T-helper 22 cell (primary cell): ENCODE measurements around the gene FOXF1.

Source experiments
- DNase-seq: peaks from one replicate; pipeline ENCODE4 v3.0.0-alpha.2; 2020; ENCODE audit warnings: low read depth

FOXF1 gene

DNA sequence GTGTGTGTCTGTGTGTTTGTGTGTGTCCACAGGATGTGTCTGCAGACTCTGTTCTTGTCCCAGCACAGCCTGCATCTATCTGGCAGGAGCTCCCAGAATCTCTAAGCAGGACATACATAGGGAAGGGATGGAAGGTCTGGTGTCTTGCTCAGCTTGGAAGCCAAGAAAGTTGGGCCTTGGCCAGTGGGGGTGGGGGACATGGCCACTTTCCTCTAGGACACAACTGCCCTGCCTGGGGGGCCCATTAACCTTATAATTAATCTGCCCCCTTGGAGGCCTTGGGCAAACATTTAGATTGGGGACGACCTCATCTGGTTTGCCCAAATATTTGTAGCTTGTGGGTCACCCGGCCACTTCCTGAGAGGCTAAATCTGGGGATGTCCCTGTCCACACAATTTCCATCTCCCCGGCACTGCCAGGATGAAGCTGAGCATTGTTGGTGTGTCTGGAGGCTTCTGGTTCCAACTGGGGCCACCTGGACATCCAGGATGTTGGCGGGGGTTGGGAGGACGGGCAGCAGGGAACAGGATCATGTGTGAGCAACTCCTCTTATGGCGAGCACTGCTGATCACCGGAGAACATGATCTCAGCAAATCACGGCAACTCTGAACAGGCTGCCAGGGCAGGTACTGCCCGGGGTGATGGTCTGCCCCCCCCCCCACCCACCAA, 17.2 kb upstream of the FOXF1 start:
- DNase-seq = no peak

GRCh38 chr16:86494039-86494564, 16.2 kb upstream of the FOXF1 start:
- no peak for DNase-seq

DNA sequence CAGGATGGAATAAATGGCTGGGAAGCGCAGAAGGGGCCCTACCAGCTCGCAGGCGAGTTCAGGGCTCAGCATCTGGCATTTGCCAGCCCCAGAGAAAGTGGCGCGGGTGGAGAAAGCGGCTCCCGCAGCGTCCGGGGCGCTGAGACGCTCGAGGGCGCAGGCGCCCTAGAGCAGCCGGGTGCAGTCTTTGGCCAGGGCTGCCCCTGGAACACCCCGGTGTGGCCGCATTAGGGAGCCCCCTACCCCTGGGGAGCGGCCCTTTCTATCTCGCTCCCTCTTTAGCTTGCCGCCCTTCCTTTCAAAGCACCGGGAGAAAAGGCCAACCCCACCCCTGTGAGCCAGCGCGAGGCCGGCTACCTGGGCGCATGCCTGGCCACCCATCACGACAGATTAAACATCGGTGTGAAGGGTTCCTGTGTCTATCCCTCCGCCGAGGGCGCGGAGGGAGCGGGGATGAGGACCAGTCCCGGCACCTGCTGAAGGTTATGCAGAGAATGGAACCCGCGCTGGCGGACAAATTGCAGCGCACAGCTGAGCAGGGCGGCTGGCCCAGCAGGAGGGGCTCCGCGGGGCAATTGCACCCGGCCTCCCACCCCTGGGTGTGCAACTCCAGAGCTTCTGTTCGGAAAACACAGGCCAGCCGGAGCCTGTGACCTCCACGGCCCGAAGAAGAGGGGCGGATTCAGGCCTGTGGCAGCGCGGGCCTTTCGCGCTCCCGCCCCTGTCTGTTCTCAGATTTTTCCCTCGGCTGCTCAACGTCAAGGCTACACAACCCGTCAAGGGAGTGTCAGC, 15.6 kb upstream of the FOXF1 start:
- DNase-seq = no peak

DNA sequence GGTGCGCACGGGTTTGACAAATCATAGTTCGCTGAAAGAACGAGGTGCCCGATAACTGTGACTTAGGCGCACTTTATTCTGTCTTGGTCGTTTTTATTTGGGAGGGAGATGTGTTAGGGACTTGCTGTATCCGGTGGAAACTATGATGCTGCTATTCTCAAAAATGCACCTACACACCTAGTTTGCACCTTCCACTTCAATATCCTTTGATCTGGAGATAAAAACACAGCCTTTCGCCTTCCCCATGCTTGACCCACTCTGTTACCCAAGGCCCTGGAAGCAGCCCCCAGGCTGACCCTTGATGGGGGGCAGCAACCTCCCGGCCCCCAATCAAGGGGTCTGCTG, 15.0 kb upstream of the FOXF1 start:
- no peak for DNase-seq

GRCh38 chr16:86495756-86496261, 14.5 kb upstream of the FOXF1 start:
- no peak for DNase-seq

DNA sequence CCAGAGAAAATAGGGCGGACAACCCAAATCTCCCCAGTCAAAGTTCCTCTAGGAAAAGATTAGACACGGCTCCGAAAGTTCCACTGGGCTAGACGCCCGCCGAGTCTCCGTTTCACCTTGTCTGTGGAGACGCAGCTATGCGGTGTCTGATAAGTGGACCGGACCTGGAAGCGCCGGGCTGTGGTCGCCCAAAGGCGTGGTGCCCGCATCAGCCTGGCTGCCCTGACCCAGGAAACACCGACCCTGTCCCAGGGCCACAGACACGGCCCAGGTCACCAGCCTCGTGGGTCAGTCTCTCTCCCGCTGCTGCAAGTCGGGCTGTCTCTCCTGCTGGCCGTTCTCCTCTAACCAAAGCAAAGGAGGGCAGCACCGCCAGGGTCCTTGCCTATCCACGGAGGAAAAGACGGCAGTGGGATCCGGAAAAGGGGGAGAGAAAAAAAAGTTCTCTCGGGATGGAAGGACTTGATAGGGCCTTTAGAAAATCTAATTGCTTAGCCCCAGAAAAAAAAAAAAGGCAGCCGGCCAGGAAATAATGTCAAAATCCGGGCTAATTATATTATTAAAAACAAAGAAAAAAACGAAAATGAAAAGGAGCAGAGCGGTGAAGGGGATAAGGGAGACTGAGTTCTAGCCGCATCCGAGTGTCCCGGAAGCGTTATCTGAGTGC, 13.9 kb upstream of the FOXF1 start:
- no peak for DNase-seq

DNA sequence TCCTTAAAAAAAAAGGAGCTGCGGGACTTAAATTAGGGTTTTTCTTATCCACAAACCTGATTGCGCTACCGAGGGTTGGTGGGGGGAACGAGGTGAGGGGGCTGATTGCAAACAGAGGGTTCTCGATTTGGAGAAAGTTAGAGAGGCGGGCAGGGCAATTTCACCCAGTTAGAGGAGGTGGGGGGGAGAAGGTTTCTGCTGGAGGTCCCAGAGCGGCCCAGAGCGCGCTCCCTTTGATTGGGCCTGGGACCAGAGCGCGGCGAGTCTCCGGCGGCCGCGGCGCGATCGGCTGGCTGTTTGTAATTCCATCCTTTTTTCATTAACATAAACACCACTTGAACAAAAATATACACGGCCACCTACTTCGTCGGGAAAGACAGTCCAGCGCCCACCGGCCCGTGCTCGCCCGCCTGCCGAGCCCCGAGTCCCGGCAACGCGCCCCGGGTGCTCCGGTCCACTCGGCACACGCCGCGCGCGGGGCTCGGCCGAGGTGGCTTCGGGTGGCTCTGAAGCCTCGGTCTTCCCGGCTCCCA, 13.3 kb upstream of the FOXF1 start:
- DNase-seq = no peak

GRCh38 chr16:86497551-86498021, 12.7 kb upstream of the FOXF1 start:
- no peak for DNase-seq

DNA sequence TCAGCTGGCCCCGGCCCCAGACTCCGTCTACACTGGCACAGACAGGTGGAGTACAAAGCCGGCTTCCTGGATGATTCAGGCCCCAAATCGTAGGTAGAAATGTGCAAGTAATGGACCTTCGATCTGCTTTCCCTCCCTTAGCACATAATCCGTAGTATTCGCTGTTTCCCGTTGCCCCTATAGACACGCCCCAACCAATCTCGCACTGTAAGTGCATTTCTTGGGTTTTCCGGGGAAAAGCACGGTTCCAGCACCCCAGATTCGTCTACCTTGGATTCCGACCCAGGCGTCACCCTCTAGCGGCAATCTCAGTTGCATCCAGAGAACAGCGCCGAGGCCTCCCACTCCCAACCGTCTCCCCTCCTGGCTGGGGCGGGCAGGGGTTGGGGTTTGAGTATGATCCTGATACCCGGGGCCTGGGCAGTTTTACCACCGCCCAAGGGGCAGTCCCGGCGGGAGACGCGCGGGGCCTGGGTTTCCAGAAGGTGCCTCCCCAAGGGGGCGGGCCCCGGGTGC, 12.1 kb upstream of the FOXF1 start:
- no peak for DNase-seq

- DNase-seq = no peak
Observed at GRCh38 chr16:86498671-86499439, 11.5 kb upstream of the FOXF1 start.

- DNase-seq = no peak
Observed at GRCh38 chr16:86499440-86499786, 10.9 kb upstream of the FOXF1 start.

DNA sequence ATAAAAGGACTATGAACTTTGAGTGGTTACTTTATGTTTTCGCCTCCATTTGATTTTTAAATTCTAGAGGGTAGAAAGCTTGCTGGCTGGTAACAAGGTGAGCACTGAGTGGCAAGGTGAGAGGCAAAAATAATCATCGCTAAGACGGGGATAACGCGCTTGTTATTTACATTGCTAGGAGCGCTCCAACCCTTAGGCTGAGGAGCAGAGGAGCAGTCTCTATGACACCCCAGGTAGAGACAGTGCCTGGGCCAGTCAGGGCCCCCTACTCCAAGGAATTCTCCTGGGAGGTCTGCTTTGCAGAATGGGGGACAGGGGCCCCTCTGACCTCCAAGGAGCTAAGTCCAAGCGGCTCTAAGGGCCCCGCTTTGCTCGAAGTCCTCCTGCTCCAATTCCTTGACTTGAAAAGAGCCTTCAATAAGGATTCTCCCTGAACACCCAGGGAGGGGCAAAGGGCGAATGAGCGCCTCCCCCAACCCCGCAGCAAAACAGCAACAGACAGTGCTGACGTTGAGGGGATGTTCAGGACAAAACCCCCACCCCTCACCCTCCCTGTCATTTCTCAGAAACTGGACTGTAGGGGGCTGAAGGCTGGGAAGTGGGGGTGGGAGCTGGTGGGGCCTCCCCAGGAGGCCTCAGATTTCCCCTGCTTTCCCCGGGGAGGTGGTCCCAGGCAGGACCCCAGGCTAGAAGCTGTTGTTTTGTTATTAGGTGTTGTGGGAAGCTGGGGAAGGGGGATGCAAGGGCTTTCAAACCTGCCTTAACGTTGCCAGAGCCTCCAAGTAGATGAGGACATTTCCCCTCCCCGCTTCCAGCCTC, 10.2 kb upstream of the FOXF1 start:
- no peak for DNase-seq

DNA sequence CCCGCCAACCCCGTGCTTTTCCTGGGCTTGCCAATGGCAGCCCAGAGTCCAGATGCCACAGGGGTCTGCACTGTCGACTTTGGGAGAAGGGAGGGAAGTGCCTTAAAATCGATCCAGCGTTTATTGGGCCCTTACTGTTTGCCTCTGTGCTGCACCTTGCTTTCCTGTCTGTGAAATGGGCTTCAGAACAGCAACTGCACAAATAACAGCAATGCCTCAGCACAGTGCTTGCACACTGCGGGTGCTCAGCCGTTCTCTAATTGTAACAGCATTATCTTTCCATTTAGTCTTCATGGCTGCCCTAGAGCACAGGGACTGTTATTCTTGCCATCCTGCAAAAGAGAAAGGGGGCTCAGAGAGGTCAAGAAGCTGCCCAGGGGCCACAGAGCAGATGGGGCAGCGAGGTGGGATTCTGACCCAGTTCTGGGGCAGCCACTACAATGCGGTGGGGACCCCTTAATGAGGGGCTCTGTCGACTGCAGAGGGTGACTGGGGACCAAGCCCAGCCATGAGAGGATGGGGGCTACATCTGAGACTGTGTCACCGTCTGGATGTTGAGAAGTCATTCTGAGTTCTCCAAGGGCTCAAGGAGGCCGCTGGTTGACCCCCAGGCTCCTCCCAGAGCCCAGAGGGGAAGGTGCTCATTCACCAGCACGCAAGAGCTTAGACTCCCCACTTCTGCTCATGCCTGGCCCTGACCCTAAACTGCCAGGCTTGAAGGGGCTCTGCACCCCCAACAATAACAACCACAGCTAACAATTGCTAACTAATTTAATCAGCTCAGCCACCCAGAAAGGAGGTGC, 9.4 kb upstream of the FOXF1 start:
- DNase-seq = no peak

DNA sequence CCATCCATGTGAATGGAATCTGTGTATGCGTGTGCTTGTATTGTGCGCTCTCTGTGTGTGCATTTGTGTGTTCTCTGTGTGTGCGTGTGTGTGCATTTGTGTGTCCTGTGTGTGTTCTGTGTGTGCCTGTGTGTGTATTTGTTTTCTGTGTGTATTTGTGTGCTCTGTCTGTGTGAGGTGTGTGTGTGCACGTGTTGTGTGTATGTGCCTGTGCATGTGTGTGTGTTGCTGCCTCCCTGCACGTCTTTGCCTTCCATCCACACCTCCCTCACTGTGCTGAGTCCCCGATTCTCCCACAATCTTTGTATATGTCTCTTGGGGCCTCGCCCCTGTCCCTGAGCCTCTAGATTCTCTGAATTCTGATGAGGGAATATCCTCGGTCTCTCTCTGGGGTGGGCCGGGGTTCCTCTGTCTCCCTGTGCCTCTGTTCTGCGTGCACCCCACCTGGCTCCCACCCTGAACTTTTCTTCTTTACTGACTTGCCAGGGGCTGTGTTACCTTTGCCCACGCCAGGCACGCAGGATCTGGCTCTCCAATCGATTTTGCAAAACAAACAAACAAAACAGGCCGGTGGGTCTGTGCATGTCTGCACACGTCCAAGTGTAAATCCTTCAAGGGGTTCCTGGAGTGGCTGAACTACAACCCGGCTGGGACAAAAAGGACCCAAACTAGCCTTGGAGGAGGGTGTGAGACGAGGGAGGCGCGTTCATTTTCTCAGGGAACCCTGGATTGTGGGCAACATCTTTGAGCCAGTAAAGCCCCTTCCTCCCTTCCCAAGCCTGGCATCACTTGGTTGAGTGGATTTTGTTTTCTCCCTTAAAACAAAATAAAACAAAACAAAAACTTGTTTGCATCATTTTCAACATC, 8.1 kb upstream of the FOXF1 start:
- DNase-seq = no peak

DNA sequence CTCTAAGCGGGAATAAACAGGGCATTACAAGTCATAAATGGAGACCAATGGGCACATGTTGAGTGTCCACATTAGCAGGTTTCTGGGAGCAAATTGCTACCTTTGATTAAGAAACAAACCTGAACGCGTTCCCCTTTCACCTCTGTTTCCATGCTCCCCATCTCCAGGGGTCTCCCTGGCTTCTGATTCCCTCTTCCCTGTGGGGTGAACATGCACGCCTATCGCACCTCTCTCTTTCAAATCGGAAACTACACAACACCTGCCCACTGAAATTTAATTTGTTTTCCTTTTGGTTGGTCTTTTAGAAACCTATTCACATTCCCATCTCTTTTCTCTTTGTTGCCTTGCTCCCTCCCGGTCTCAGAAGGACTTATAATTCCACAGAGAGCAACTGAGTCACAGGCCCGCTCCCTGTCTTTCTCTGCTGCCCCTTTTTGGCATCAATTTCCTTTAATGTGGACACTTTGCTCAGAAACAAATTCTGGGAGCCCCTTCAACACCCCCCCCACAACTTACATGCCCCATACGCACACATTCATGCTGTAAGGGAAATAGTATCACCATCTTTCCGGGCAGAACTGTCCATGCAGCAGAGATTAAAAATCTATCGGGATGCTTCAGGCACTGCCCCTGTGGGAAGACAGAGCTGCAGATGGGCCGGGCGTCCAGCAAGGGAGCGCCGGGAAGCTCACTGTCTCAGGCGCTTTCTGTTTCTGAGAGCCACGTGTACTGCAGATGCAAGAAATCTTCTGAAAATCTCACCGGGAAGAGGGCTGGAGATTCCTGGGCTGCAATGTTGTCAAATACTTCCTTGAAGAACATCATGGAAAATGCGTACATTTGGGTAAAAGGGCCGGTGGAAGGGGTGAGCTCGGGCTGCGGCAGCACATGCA, 7.2 kb upstream of the FOXF1 start:
- DNase-seq = no peak

- no peak for DNase-seq
Observed at GRCh38 chr16:86503830-86504229, 6.5 kb upstream of the FOXF1 start.

DNA sequence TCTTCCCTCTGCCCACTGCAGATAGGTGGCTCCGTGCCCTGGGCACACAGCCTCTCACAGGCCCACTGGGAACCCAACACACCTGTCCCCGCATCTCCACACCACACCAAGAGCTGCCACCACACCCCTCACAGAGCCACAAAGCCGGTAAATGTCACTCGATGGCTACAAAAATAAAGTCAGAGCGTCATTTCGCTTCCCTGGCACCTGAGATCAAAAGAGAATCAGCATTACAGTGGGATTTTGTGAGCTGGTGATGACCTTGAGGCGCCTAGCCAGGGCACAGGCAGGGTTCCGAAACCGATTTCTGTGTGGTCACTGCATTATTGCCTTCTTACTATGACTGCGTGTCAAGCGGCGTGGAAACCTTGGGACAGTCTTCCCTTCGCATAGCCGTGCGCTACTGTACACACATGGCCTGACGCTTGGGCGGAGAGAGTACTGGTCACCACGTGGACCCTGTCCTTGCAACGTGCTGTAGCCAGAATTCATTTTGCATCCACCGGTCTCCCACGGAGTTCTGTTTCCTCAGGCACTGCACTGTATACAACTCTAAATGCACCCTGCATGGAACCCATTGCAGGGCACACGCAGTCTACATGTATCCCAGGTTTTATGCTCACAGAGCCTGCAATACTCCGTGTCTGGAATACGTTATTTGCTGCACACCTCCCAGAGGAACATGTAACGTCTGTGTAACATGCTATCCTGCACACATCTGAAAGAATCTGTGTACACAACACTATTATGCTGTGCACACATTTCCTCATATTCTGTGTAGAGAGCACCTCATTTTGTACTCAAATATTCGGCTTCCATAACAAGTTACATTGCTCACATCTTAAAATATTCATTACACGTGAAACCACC, 5.8 kb upstream of the FOXF1 start:
- DNase-seq = no peak
